Stimulated activated CD8-positive, alpha-beta memory T cell treated with anti-CD3 and anti-CD28 coated beads, Interleukin-15, amount 100 ng/mL, for 1 hour (primary cell): ENCODE results near the gene CHI3L2.
A peak's percentile ranks its signal among the peaks of the same experiment; 100 is the strongest.

Source experiments
- DNase-seq: peaks from one replicate; pipeline ENCODE4 v3.0.0-alpha.2; 2020; ENCODE audit warnings: low read depth

The CHI3L2 gene

GRCh38 chr1:111227434-111227833, at the start of gene CHI3L2:
Gene CHI3L2 (plus strand): TSS chr1:111227713. CDS start chr1:111227730, 17 bp downstream.
- no peak for DNase-seq

- DNase-seq = no peak
Measured at GRCh38 chr1:111179968-111180533, 47.5 kb upstream of the CHI3L2 start.

GRCh38 chr1:111182052-111182451, 45.5 kb upstream of the CHI3L2 start:
- DNase-seq = no peak

- no peak for DNase-seq
Measured at GRCh38 chr1:111183308-111184069, 44.0 kb upstream of the CHI3L2 start.

- no peak for DNase-seq
Measured at GRCh38 chr1:111184663-111185062, 42.9 kb upstream of the CHI3L2 start.

- DNase-seq = no peak
Measured at GRCh38 chr1:111190931-111191451, 36.5 kb upstream of the CHI3L2 start.

- DNase-seq = no peak
Measured at GRCh38 chr1:111191496-111191895, 36.0 kb upstream of the CHI3L2 start.

GRCh38 chr1:111192074-111192473, 35.4 kb upstream of the CHI3L2 start:
- no peak for DNase-seq

GRCh38 chr1:111192658-111193519, 34.6 kb upstream of the CHI3L2 start:
- no peak for DNase-seq

- no peak for DNase-seq
Measured at GRCh38 chr1:111193712-111194480, 33.6 kb upstream of the CHI3L2 start.

- no peak for DNase-seq
Measured at GRCh38 chr1:111195002-111195684, 32.4 kb upstream of the CHI3L2 start.

GRCh38 chr1:111196213-111196612, 31.3 kb upstream of the CHI3L2 start:
- DNase-seq = no peak

- DNase-seq = peak; percentile 65
Measured at GRCh38 chr1:111197598-111198284, 29.8 kb upstream of the CHI3L2 start.

- DNase-seq = no peak
Measured at GRCh38 chr1:111198836-111199235, 28.7 kb upstream of the CHI3L2 start.

GRCh38 chr1:111199329-111199728, 28.2 kb upstream of the CHI3L2 start:
- DNase-seq = no peak

GRCh38 chr1:111199881-111200801, 27.4 kb upstream of the CHI3L2 start, which contains the start of gene DENND2D:
Gene DENND2D (minus strand): TSS chr1:111200646. CDS start chr1:111200459, 187 bp downstream.
- DNase-seq = no peak

GRCh38 chr1:111200802-111201161, 26.7 kb upstream of the CHI3L2 start:
- no peak for DNase-seq

GRCh38 chr1:111201275-111202090, 26.0 kb upstream of the CHI3L2 start:
- no peak for DNase-seq

- DNase-seq = no peak
Measured at GRCh38 chr1:111202366-111202706, 25.2 kb upstream of the CHI3L2 start.
